Thyroid gland (tissue), 4 donors: ENCODE data around the gene ACSM3. TPM values are rescaled to one million over a fixed set of nuclear protein-coding genes. Genes with fewer than 3 reads are reported as not detected.
"Not testable (repeated sequence)": the region's sequence is repeated elsewhere in the genome, so short reads cannot be mapped to it uniquely, and the experiment has no call there.

Experiments used
- DNase-seq, 2 donors: peaks; one replicate each; pipeline ENCODE4 v3.0.0-alpha.2; 2019
- H3K27ac ChIP-seq, 3 donors: fragments of 200-600 bp; sonication (generic); 1 replicate in 2 of 3; 2 replicates in 1 of 3; pipeline ENCODE4 v1.5.1; 2016 to 2019; ENCODE audit warnings: mild to moderate bottlenecking in 1 of 3, moderate library complexity in 1 of 3
- H3K27me3 ChIP-seq: fragments of 200-600 bp; sonication (generic); one replicate; pipeline ENCODE4 v1.5.1; 2019
- H3K36me3 ChIP-seq, 2 donors: fragments of 200-600 bp; sonication (generic); one replicate each; pipeline ENCODE4 v1.5.1; 2016 to 2019
- H3K4me1 ChIP-seq, 2 donors: fragments of 200-600 bp; sonication (generic); one replicate each; pipeline ENCODE4 v1.5.1; 2017 to 2019
- H3K4me3 ChIP-seq, 3 donors: fragments of 200-600 bp; sonication (generic); replicated peaks in 1 of 3; 1 replicate in 2 of 3; 2 replicates in 1 of 3; pipeline ENCODE4 v1.5.1; 2016; ENCODE audit warnings: mild to moderate bottlenecking in 1 of 3
- H3K9me3 ChIP-seq: fragments of 200-600 bp; sonication (generic); one replicate; pipeline ENCODE4 v1.5.1; 2017
- POLR2A ChIP-seq, 2 donors: fragments of 450-650 bp; IDR thresholded peaks; one replicate each; pipeline ENCODE4 v1.6.1; 2017; ENCODE audit warnings: antibody characterized with exemption in 2 of 2, mild to moderate bottlenecking in 2 of 2, moderate library complexity in 1 of 2
- WGBS, 2 donors: methylation state at CpG; one replicate each; pipeline ENCODE4 v1.1.5; 2017; 5-methylcytosine and 5-hydroxymethylcytosine counted together
- intact Hi-C: fragments of 100-400 bp; cut with DNase I; formaldehyde crosslinking; loops from one replicate; pipeline ENCODE4 v1.15.1; 2023
- total RNA-seq, 4 donors: library from RNA; depleted of rRNA; stranded (reverse); fragments of >200 nt; gene quantifications; one replicate each; pipeline ENCODE4 v1.2.3, GENCODE V29; 2016
- TF ChIP-seq, protein P1 (sequence below), 6 experiments: fragments of 200-600 bp in 3 of 6; fragments of 450-650 bp in 3 of 6; sonication (generic) in 3 of 6; IDR thresholded peaks; one replicate each; pipeline ENCODE4 v1.5.1; 2016 to 2019; ENCODE audit warnings: antibody characterized with exemption in 6 of 6, mild to moderate bottlenecking in 2 of 6, inconsistent platforms in 1 of 6, moderate library complexity in 1 of 6

ACSM3 gene
- total RNA-seq, 4 donors from 2014 or later: 1.2 to 1.7 (median 1.6) TPM; not detected in 1

- DNase-seq: no peak
- 92 to 93% methylated on average over 2 of the region's 2 CpGs for WGBS, 2 donors
- intact Hi-C loops: no loop called here
- Histone ChIP-seq H3K4me1 (peaks cover 5 to 10% of the 10 kb centered on the region in 2 donors), H3K36me3 (no peaks in the 10 kb centered on the region), H3K27me3 (no peaks in the 10 kb centered on the region), H3K27ac (no peak overlapping the region), H3K9me3 (no peaks in the 10 kb centered on the region), H3K4me3 (no peak overlapping the region)
- TF ChIP-seq, protein P1, sequence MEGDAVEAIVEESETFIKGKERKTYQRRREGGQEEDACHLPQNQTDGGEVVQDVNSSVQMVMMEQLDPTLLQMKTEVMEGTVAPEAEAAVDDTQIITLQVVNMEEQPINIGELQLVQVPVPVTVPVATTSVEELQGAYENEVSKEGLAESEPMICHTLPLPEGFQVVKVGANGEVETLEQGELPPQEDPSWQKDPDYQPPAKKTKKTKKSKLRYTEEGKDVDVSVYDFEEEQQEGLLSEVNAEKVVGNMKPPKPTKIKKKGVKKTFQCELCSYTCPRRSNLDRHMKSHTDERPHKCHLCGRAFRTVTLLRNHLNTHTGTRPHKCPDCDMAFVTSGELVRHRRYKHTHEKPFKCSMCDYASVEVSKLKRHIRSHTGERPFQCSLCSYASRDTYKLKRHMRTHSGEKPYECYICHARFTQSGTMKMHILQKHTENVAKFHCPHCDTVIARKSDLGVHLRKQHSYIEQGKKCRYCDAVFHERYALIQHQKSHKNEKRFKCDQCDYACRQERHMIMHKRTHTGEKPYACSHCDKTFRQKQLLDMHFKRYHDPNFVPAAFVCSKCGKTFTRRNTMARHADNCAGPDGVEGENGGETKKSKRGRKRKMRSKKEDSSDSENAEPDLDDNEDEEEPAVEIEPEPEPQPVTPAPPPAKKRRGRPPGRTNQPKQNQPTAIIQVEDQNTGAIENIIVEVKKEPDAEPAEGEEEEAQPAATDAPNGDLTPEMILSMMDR (IDR thresholded peaks at IDR 0.05): no peak
- no peak for TF ChIP-seq POLR2A (IDR thresholded peaks at IDR 0.05)
These were observed 39.4 kb downstream of the ACSM3 start for GRCh38 chr16:20803192-20803560.

GRCh38 chr16:20803561-20804214 lies 39.9 kb downstream of the ACSM3 start:
- DNase-seq: no peak
- no peaks in the 10 kb centered on the region for H3K27me3 ChIP-seq
- peaks cover 5 to 10% of the 10 kb centered on the region in 2 donors for H3K4me1 ChIP-seq
- WGBS, 2 donors: 92 to 94% methylated on average over 7 of the region's 7 CpGs
- no peak overlapping the region for H3K4me3 ChIP-seq
- H3K36me3 ChIP-seq: no peaks in the 10 kb centered on the region
- no peak overlapping the region for H3K27ac ChIP-seq
- intact Hi-C loops: no loop called here
- H3K9me3 ChIP-seq: no peaks in the 10 kb centered on the region
- TF ChIP-seq, protein P1 (IDR thresholded peaks at IDR 0.05): no peak
- TF ChIP-seq POLR2A (IDR thresholded peaks at IDR 0.05): no peak

DNA sequence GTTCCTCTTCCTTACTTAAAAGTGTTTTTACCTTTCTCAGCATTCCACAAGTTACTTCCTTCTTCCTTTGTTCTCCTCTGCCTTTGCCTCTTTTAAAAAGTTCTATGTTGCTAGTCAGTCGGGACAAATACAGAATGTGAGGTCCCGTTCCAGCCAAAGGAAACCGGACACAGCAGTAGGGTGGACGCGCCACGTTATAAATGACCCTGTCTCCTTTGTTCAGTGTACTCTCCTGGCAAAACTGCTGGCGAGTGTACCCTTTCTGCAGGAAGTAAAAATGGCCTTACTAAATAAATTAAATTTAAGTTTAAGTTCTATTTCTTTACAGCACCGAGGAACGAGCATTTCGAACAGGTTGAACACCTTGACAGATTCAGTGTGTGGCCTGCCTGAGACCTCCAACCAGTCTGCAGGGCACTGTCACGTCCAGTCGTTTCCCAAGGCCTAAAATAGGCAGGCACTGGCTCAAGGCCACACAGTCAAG lies 41.9 kb downstream of the ACSM3 start:
- H3K4me3 ChIP-seq: peak overlapping the region; percentile 55 to 97 (median 97)
- DNase-seq, H3K36me3 ChIP-seq, intact Hi-C loops, H3K9me3 ChIP-seq, H3K27me3 ChIP-seq: not testable (repeated sequence)
- peaks cover 5 to 10% of the 10 kb centered on the region in 2 donors for H3K4me1 ChIP-seq
- H3K27ac ChIP-seq: peak overlapping the region; percentile 82 to 93 (median 85)
- WGBS, 2 donors: 12 to 14% methylated on average over 12 of the region's 12 CpGs

- WGBS, 2 donors: 0 to 1% methylated on average over 25 to 52 of the region's 74 CpGs
- Histone ChIP-seq H3K27ac (peak within 1 kb of the TSS; percentile 82 to 93 (median 85)), H3K4me3 (peak within 1 kb of the TSS; percentile 55 to 97 (median 97)), H3K4me1 (peaks cover 5 to 10% of the 10 kb centered on the region in 2 donors), H3K36me3 (no peaks in the 10 kb centered on the region), H3K9me3 (no peaks in the 10 kb centered on the region), H3K27me3 (no peaks in the 10 kb centered on the region)
- intact Hi-C loops: no loop called here
- DNase-seq: peak; percentile 90 to 92
- peak in 1 of 2 donors; percentile 81 for TF ChIP-seq POLR2A (IDR thresholded peaks at IDR 0.05)
- TF ChIP-seq, protein P1 (IDR thresholded peaks at IDR 0.05): peak in 2 of 6 experiments; percentile 33 to 39
These were observed 42.6 kb downstream of the ACSM3 start, which contains the start of the genes ERI2 and REXO5 for GRCh38 chr16:20806168-20807050. Gene ERI2, minus strand, starts transcription at chr16:20806472. Its CDS starts 42 bp downstream, at chr16:20806430. Gene REXO5, plus strand, starts transcription at chr16:20806527. Its CDS starts 427 bp downstream, at chr16:20806954.

- Histone ChIP-seq H3K27me3 (no peaks in the 10 kb centered on the region), H3K27ac (no peak overlapping the region), H3K36me3 (no peaks in the 10 kb centered on the region), H3K9me3 (no peaks in the 10 kb centered on the region), H3K4me1 (peaks cover 5 to 10% of the 10 kb centered on the region in 2 donors), H3K4me3 (no peak overlapping the region)
- WGBS, 2 donors: 95 to 97% methylated on average over 11 of the region's 11 CpGs
- TF ChIP-seq, protein P1 (IDR thresholded peaks at IDR 0.05): no peak
- no peak for TF ChIP-seq POLR2A (IDR thresholded peaks at IDR 0.05)
- intact Hi-C loops: no loop called here
- DNase-seq: no peak
These were observed 44.0 kb downstream of the ACSM3 start for GRCh38 chr16:20807862-20808261.
